ENCODE data around the gene OR5D14.

DNA sequence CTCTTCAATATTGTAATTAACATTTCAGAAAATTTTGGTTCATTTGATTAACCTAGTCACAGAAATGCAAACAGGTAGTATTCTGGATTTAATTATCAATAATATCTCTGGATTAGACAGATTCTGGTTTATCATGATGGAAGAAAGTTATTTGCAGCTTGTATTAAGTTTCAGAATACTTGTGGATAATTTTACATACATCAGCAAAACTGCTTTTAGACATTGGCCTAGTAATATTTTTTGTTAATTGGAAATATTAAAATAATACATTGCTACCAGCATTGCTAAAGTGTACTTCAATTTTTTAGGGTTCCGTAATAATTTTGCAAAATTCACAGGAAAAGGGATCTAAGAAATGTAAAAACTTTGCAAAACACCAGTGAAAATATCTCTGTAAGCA lies 3.8 kb upstream of the OR5D14 start:
- TF ChIP-seq POLR2A (IDR thresholded peaks at IDR 0.05; ENCODE audit: low read depth, low read length) (no peak), TAF1 (IDR thresholded peaks at IDR 0.05; ENCODE audit: borderline replicate concordance, low read depth, low read length) (no peak)
